ENCODE data around the gene SAFB. TPM values are rescaled to one million over a fixed set of nuclear protein-coding genes. Genes with fewer than 3 reads are reported as not detected.

SAFB gene
- polyA plus RNA-seq, 1 donor from 2014 or later = 89.8 TPM

DNA sequence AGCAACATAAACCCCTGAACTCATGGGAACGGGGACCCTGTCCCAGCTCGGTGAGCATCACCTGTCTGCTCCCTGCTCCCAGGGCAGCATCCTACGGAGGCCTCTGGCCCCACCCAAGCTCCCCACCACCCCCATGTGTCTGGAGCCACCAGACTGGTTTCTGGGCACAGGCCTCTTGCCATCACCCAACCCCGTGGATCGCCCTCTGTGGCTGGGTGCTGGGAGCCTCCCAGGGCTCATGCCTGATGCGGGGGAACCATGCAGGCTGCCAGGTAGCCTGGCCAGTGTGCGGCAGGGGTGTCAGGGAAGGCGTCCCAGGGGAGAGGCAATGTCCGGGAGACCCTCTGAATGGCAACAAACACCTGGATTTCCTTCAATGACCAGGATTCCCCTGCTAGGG, 54.7 kb downstream of the SAFB start:
- H3K27me3 ChIP-seq (ENCODE audit: insufficient read depth, low read depth, low read length) = no peaks in the 10 kb centered on the region
- no peak overlapping the region for H3K27ac ChIP-seq (ENCODE audit: low read length)
- no peaks in the 10 kb centered on the region for H3F3A ChIP-seq (ENCODE audit: insufficient read depth, low read length, poor library complexity, severe bottlenecking)
- H3K36me3 ChIP-seq (ENCODE audit: insufficient read depth, low read length) = no peaks in the 10 kb centered on the region
- no peaks in the 10 kb centered on the region for H3K9me2 ChIP-seq (ENCODE audit: insufficient read depth, low read length)
- H2AFZ ChIP-seq (ENCODE audit: low read depth, low read length) = no peak overlapping the region
- no peaks in the 10 kb centered on the region for H3K9me3 ChIP-seq (ENCODE audit: low read length)
- no peak overlapping the region for H3K4me2 ChIP-seq (ENCODE audit: low read length)
- TF ChIP-seq EZH2 (IDR thresholded peaks at IDR 0.05; ENCODE audit: borderline replicate concordance, insufficient read depth, low read length, poor library complexity, severe bottlenecking) (no peak), POLR2AphosphoS5 (IDR thresholded peaks at IDR 0.05) (no peak), EP300 (conservative IDR thresholded peaks at IDR 0.05; ENCODE audit: poor library complexity, severe bottlenecking) (no peak), MXI1 (conservative IDR thresholded peaks at IDR 0.05; ENCODE audit: poor library complexity, severe bottlenecking) (no peak), SMC3 (conservative IDR thresholded peaks at IDR 0.05; ENCODE audit: poor library complexity) (no peak), CTCF (IDR thresholded peaks at IDR 0.05; ENCODE audit: poor library complexity, severe bottlenecking) (no peak), RAD21 (conservative IDR thresholded peaks at IDR 0.05) (no peak), TAF1 (IDR thresholded peaks at IDR 0.05; ENCODE audit: low read depth) (no peak)
- TF ChIP-seq, protein P1, sequence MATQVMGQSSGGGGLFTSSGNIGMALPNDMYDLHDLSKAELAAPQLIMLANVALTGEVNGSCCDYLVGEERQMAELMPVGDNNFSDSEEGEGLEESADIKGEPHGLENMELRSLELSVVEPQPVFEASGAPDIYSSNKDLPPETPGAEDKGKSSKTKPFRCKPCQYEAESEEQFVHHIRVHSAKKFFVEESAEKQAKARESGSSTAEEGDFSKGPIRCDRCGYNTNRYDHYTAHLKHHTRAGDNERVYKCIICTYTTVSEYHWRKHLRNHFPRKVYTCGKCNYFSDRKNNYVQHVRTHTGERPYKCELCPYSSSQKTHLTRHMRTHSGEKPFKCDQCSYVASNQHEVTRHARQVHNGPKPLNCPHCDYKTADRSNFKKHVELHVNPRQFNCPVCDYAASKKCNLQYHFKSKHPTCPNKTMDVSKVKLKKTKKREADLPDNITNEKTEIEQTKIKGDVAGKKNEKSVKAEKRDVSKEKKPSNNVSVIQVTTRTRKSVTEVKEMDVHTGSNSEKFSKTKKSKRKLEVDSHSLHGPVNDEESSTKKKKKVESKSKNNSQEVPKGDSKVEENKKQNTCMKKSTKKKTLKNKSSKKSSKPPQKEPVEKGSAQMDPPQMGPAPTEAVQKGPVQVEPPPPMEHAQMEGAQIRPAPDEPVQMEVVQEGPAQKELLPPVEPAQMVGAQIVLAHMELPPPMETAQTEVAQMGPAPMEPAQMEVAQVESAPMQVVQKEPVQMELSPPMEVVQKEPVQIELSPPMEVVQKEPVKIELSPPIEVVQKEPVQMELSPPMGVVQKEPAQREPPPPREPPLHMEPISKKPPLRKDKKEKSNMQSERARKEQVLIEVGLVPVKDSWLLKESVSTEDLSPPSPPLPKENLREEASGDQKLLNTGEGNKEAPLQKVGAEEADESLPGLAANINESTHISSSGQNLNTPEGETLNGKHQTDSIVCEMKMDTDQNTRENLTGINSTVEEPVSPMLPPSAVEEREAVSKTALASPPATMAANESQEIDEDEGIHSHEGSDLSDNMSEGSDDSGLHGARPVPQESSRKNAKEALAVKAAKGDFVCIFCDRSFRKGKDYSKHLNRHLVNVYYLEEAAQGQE (IDR thresholded peaks at IDR 0.05; ENCODE audit: borderline replicate concordance) = no peak
- H3K4me3 ChIP-seq (ENCODE audit: low read length) = no peak overlapping the region
- peaks cover 12% of the 10 kb centered on the region for H3K79me2 ChIP-seq (replicated peaks; ENCODE audit: insufficient read depth, low read length)
- no peaks in the 10 kb centered on the region for H4K20me1 ChIP-seq (ENCODE audit: insufficient read depth)
- no peak overlapping the region for H3K9ac ChIP-seq (ENCODE audit: low read length)

- no peak overlapping the region for H2AFZ ChIP-seq (ENCODE audit: low read depth, low read length)
- H3K9me3 ChIP-seq (ENCODE audit: low read length) = no peaks in the 10 kb centered on the region
- no peaks in the 10 kb centered on the region for H3K9me2 ChIP-seq (ENCODE audit: insufficient read depth, low read length)
- no peak overlapping the region for H3K4me3 ChIP-seq (ENCODE audit: low read length)
- H3K27ac ChIP-seq (ENCODE audit: low read length) = no peak overlapping the region
- H3K4me2 ChIP-seq (ENCODE audit: low read length) = no peak overlapping the region
- no peaks in the 10 kb centered on the region for H3K36me3 ChIP-seq (ENCODE audit: insufficient read depth, low read length)
- no peak for TF ChIP-seq RAD21 (conservative IDR thresholded peaks at IDR 0.05)
- no peak for TF ChIP-seq EP300 (conservative IDR thresholded peaks at IDR 0.05; ENCODE audit: poor library complexity, severe bottlenecking)
- TF ChIP-seq POLR2AphosphoS5 (IDR thresholded peaks at IDR 0.05) = no peak
- peaks cover 18% of the 10 kb centered on the region for H3K79me2 ChIP-seq (replicated peaks; ENCODE audit: insufficient read depth, low read length)
- no peaks in the 10 kb centered on the region for H3F3A ChIP-seq (ENCODE audit: insufficient read depth, low read length, poor library complexity, severe bottlenecking)
- H3K9ac ChIP-seq (ENCODE audit: low read length) = no peak overlapping the region
- no peaks in the 10 kb centered on the region for H4K20me1 ChIP-seq (ENCODE audit: insufficient read depth)
- H3K27me3 ChIP-seq (ENCODE audit: insufficient read depth, low read depth, low read length) = no peaks in the 10 kb centered on the region
Observed at GRCh38 chr19:5678071-5678718, 55.3 kb downstream of the SAFB start.
